Neural progenitor cell (in vitro differentiated cells): Measurements from ENCODE around the gene SYTL2. TPM values are rescaled to one million over a fixed set of nuclear protein-coding genes. Genes with fewer than 3 reads are reported as not detected.

Experiments used
- DNase-seq: peaks from one replicate; pipeline ENCODE4 v3.0.0-alpha.2; 2016; ENCODE audit warnings: low spot score
- H2AFZ ChIP-seq: fragments of 200-600 bp; sonication (generic); replicated peaks from 2 replicates; pipeline ENCODE4 v1.6.1; 2016; ENCODE audit warnings: antibody characterized with exemption
- H3F3A ChIP-seq: fragments of 200-600 bp; sonication (generic); 2 replicates; pipeline ENCODE4 v1.6.1; 2016; ENCODE audit warnings: antibody characterized with exemption, low read depth
- H3K27ac ChIP-seq: fragments of 200-600 bp; sonication (generic); 2 replicates; pipeline ENCODE4 v1.5.1; 2016; ENCODE audit warnings: mild to moderate bottlenecking
- H3K27me3 ChIP-seq: fragments of 200-600 bp; sonication (generic); 2 replicates; pipeline ENCODE4 v1.6.1; 2016; ENCODE audit warnings: mild to moderate bottlenecking, moderate library complexity
- H3K36me3 ChIP-seq: fragments of 200-600 bp; sonication (generic); 2 replicates; pipeline ENCODE4 v1.5.1; 2016
- H3K4me1 ChIP-seq: fragments of 200-600 bp; sonication (generic); 2 replicates; pipeline ENCODE4 v1.6.1; 2016; ENCODE audit warnings: mixed run types
- H3K4me2 ChIP-seq: fragments of 200-600 bp; sonication (generic); 2 replicates; pipeline ENCODE4 v1.6.1; 2016
- H3K4me3 ChIP-seq: fragments of 200-600 bp; sonication (generic); 2 replicates; pipeline ENCODE4 v1.5.1; 2016
- H3K79me2 ChIP-seq: fragments of 200-600 bp; sonication (generic); 2 replicates; pipeline ENCODE4 v1.6.1; 2016; ENCODE audit warnings: low read depth
- H3K9ac ChIP-seq: fragments of 200-600 bp; sonication (generic); 2 replicates; pipeline ENCODE4 v1.6.1; 2016
- H3K9me3 ChIP-seq: fragments of 200-600 bp; sonication (generic); 2 replicates; pipeline ENCODE4 v1.5.1; 2016; ENCODE audit warnings: low read depth
- H4K20me1 ChIP-seq: fragments of 200-600 bp; sonication (generic); 2 replicates; pipeline ENCODE4 v1.6.1; 2016; ENCODE audit warnings: low read depth
- H3K27ac Mint-ChIP-seq: 3 replicates; pipeline ENCODE4 v1.8.0; 2021; ENCODE audit warnings: mixed read lengths
- H3K27me3 Mint-ChIP-seq: 2 replicates; pipeline ENCODE4 v1.8.0; 2022; ENCODE audit warnings: low read depth, mild to moderate bottlenecking, inconsistent platforms, moderate library complexity, mixed read lengths; ENCODE audit not compliant: insufficient read depth
- H3K36me3 Mint-ChIP-seq: 3 replicates; pipeline ENCODE4 v1.8.0; 2021; ENCODE audit warnings: mixed read lengths
- H3K4me1 Mint-ChIP-seq: 3 replicates; pipeline ENCODE4 v1.8.0; 2021; ENCODE audit warnings: mixed read lengths
- H3K4me3 Mint-ChIP-seq: 3 replicates; pipeline ENCODE4 v1.8.0; 2021; ENCODE audit warnings: mild to moderate bottlenecking, moderate library complexity, mixed read lengths
- H3K9me3 Mint-ChIP-seq: 3 replicates; pipeline ENCODE4 v1.8.0; 2020; ENCODE audit warnings: mixed read lengths
- CTCF ChIP-seq: fragments of 200-600 bp; sonication (generic); IDR thresholded peaks from 2 replicates; pipeline ENCODE4 v1.5.1; 2017; ENCODE audit warnings: antibody characterized with exemption, mild to moderate bottlenecking
- EZH2 ChIP-seq: fragments of 200-600 bp; sonication (generic); IDR thresholded peaks from 2 replicates; pipeline ENCODE4 v1.6.1; 2017; ENCODE audit warnings: antibody characterized with exemption, mild to moderate bottlenecking, moderate library complexity
- EZH2phosphoT487 ChIP-seq: fragments of 200-600 bp; sonication (generic); IDR thresholded peaks from 2 replicates; pipeline ENCODE4 v1.6.1; 2017; ENCODE audit warnings: antibody characterized with exemption
- total RNA-seq: library from RNA; depleted of rRNA; stranded (reverse); fragments of >200 nt; gene quantifications from 2 replicates; pipeline ENCODE4 v1.2.3, GENCODE V29; 2015; ENCODE audit warnings: low replicate concordance

The SYTL2 gene
- total RNA-seq, 1 donor from 2014 or later: 34.1 TPM

GRCh38 chr11:85755285-85755684, 55.7 kb downstream of the SYTL2 start:
- Mint-ChIP-seq H3K4me1 (no peaks in the 10 kb centered on the region), H3K36me3 (no peaks in the 10 kb centered on the region), H3K27ac (no peak overlapping the region), H3K27me3 (peaks cover 2% of the 10 kb centered on the region), H3K4me3 (no peak overlapping the region), H3K9me3 (no peaks in the 10 kb centered on the region)
- no peak overlapping the region for H3K4me2 ChIP-seq
- no peak overlapping the region for H2AFZ ChIP-seq
- H3K9me3 ChIP-seq: no peaks in the 10 kb centered on the region
- no peak overlapping the region for H3K9ac ChIP-seq
- H3K36me3 ChIP-seq: no peaks in the 10 kb centered on the region
- no peak overlapping the region for H3K4me3 ChIP-seq
- no peaks in the 10 kb centered on the region for H3K79me2 ChIP-seq
- H3K4me1 ChIP-seq: peaks cover 15% of the 10 kb centered on the region
- H3F3A ChIP-seq: no peaks in the 10 kb centered on the region
- no peak for TF ChIP-seq CTCF
- TF ChIP-seq EZH2: no peak
- TF ChIP-seq EZH2phosphoT487: no peak
- DNase-seq: no peak
- no peak overlapping the region for H3K27ac ChIP-seq
- H3K27me3 ChIP-seq: no peaks in the 10 kb centered on the region
- H4K20me1 ChIP-seq: no peaks in the 10 kb centered on the region

GRCh38 chr11:85752890-85753581, 57.9 kb downstream of the SYTL2 start:
- no peak for DNase-seq
- H3K4me2 ChIP-seq: no peak overlapping the region
- TF ChIP-seq EZH2: no peak
- TF ChIP-seq EZH2phosphoT487: no peak
- no peak for TF ChIP-seq CTCF

GRCh38 chr11:85752201-85752889, 58.6 kb downstream of the SYTL2 start:
- Histone ChIP-seq H3K36me3 (no peaks in the 10 kb centered on the region), H3K79me2 (no peaks in the 10 kb centered on the region), H3K9me3 (no peaks in the 10 kb centered on the region), H3F3A (no peaks in the 10 kb centered on the region), H3K4me2 (no peak overlapping the region), H4K20me1 (no peaks in the 10 kb centered on the region), H3K4me3 (no peak overlapping the region), H3K27me3 (no peaks in the 10 kb centered on the region), H3K4me1 (peaks cover 20% of the 10 kb centered on the region), H3K27ac (no peak overlapping the region), H2AFZ (no peak overlapping the region), H3K9ac (no peak overlapping the region)
- TF ChIP-seq EZH2phosphoT487 (no peak), CTCF (no peak), EZH2 (no peak)
- no peak overlapping the region for H3K27ac Mint-ChIP-seq
- no peak overlapping the region for H3K4me3 Mint-ChIP-seq
- H3K27me3 Mint-ChIP-seq: peaks cover 2% of the 10 kb centered on the region
- no peaks in the 10 kb centered on the region for H3K9me3 Mint-ChIP-seq
- no peaks in the 10 kb centered on the region for H3K36me3 Mint-ChIP-seq
- H3K4me1 Mint-ChIP-seq: no peaks in the 10 kb centered on the region
- no peak for DNase-seq

More at GRCh38 chr11:85752890-85753581, 57.9 kb downstream of the SYTL2 start:
- Histone ChIP-seq H3K27me3 (no peaks in the 10 kb centered on the region), H2AFZ (no peak overlapping the region), H3K36me3 (no peaks in the 10 kb centered on the region), H3K4me3 (no peak overlapping the region), H4K20me1 (no peaks in the 10 kb centered on the region), H3K4me1 (peaks cover 20% of the 10 kb centered on the region), H3K9me3 (no peaks in the 10 kb centered on the region), H3F3A (no peaks in the 10 kb centered on the region), H3K79me2 (no peaks in the 10 kb centered on the region), H3K27ac (no peak overlapping the region), H3K9ac (no peak overlapping the region)
- Mint-ChIP-seq H3K4me1 (no peaks in the 10 kb centered on the region), H3K27me3 (peaks cover 2% of the 10 kb centered on the region), H3K36me3 (no peaks in the 10 kb centered on the region), H3K27ac (no peak overlapping the region), H3K4me3 (no peak overlapping the region), H3K9me3 (no peaks in the 10 kb centered on the region)
